Spleen (tissue), 7 donors: ENCODE measurements around the gene POU2F1.

ENCODE experiments used
- POLR2A ChIP-seq, 3 donors: fragments of 450-650 bp; IDR thresholded peaks; one replicate each; pipeline ENCODE4 v1.5.1; 2017; ENCODE audit warnings: antibody characterized with exemption in 3 of 3, mild to moderate bottlenecking in 1 of 3
- POLR2AphosphoS5 ChIP-seq, 3 donors: sonication (generic); formaldehyde crosslinking; IDR thresholded peaks; one replicate each; pipeline ENCODE4 v1.5.1; 2017; ENCODE audit warnings: antibody characterized with exemption in 3 of 3
- TF ChIP-seq, protein P1 (sequence below), 11 experiments: fragments of 200-600 bp in 7 of 11; fragments of 450-650 bp in 4 of 11; sonication (generic) in 4 of 11; IDR thresholded peaks in 8 of 11; conservative IDR thresholded peaks in 3 of 11; 1 replicate in 7 of 11; 2 replicates in 4 of 11; pipeline versions ENCODE4 v1.4.0 to v1.8.0; 2016 to 2021; ENCODE audit warnings: antibody characterized with exemption in 11 of 11, inconsistent platforms in 4 of 11, mild to moderate bottlenecking in 1 of 11
- donor health status: DM: no; HTN: no; CAD: no; lungs with moderate emphysema.
- donor health status: DM: no; HTN: no; CAD: no.
- donor health status: DM: no; HTN: no; CAD: no.

- TF ChIP-seq, protein P1, sequence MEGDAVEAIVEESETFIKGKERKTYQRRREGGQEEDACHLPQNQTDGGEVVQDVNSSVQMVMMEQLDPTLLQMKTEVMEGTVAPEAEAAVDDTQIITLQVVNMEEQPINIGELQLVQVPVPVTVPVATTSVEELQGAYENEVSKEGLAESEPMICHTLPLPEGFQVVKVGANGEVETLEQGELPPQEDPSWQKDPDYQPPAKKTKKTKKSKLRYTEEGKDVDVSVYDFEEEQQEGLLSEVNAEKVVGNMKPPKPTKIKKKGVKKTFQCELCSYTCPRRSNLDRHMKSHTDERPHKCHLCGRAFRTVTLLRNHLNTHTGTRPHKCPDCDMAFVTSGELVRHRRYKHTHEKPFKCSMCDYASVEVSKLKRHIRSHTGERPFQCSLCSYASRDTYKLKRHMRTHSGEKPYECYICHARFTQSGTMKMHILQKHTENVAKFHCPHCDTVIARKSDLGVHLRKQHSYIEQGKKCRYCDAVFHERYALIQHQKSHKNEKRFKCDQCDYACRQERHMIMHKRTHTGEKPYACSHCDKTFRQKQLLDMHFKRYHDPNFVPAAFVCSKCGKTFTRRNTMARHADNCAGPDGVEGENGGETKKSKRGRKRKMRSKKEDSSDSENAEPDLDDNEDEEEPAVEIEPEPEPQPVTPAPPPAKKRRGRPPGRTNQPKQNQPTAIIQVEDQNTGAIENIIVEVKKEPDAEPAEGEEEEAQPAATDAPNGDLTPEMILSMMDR (IDR thresholded peaks at IDR 0.05 in 8 of 11, conservative IDR thresholded peaks at IDR 0.05 in 3 of 11), result no peak
- no peak for TF ChIP-seq POLR2AphosphoS5 (IDR thresholded peaks at IDR 0.05)
- TF ChIP-seq POLR2A (IDR thresholded peaks at IDR 0.05), result no peak
These were observed 27.1 kb downstream of the POU2F1 start for GRCh38 chr1:167247754-167248153.
